GM18907 (cell line): ENCODE data around the gene OR13H1.
"Not testable (repeated sequence)": the region's sequence is repeated elsewhere in the genome, so short reads cannot be mapped to it uniquely, and the experiment has no call there.

ENCODE experiments used
- ATAC-seq: cut with Tn5 transposase; IDR thresholded peaks from one replicate; pipeline ENCODE4 v1.9.1; 2021; ENCODE audit warnings: mild to moderate bottlenecking, moderate library complexity; ENCODE audit not compliant: unreplicated experiment

OR13H1 gene, protein sequence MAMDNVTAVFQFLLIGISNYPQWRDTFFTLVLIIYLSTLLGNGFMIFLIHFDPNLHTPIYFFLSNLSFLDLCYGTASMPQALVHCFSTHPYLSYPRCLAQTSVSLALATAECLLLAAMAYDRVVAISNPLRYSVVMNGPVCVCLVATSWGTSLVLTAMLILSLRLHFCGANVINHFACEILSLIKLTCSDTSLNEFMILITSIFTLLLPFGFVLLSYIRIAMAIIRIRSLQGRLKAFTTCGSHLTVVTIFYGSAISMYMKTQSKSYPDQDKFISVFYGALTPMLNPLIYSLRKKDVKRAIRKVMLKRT

DNA sequence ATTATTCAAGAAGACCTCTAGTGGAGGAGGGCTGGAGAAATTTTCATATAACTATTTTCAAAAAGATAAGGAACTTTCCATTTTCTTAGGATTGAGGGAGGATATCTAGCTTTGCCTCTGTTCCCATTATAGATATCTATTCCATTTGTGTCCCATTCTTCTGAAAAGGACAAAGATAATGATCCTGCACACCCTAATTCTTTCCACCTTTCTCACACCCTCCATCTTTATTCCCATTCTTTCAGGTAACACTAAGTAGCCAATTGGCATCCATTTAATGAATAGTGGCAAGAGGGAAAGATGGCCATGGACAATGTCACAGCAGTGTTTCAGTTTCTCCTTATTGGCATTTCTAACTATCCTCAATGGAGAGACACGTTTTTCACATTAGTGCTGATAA lies at the start of gene OR13H1:
Gene OR13H1 (plus strand): TSS at position 301 of the 400 bp plus-strand sequence. CDS start 0 bp downstream, at position 301.
- ATAC-seq: no peak

DNA sequence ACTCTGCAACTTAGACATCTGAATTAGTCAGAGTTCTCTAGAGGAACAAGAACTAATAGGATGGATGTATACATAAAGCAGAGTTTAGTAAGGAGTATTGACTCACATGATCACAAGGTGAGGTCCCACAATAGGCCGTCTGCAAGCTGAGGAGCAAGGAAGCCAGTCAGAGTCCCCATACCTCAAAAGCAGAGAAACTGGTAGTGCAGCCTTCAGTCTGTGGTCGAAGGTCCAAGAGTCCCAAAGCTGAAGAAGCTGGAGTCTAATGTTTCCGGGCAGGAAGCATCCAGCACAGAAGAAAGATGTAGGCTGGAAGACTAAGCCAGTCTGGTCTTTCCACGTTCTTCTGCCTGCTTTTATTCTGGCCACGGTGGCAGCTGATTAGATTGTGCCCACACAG lies 42.3 kb upstream of the OR13H1 start:
- ATAC-seq: not testable (repeated sequence)

DNA sequence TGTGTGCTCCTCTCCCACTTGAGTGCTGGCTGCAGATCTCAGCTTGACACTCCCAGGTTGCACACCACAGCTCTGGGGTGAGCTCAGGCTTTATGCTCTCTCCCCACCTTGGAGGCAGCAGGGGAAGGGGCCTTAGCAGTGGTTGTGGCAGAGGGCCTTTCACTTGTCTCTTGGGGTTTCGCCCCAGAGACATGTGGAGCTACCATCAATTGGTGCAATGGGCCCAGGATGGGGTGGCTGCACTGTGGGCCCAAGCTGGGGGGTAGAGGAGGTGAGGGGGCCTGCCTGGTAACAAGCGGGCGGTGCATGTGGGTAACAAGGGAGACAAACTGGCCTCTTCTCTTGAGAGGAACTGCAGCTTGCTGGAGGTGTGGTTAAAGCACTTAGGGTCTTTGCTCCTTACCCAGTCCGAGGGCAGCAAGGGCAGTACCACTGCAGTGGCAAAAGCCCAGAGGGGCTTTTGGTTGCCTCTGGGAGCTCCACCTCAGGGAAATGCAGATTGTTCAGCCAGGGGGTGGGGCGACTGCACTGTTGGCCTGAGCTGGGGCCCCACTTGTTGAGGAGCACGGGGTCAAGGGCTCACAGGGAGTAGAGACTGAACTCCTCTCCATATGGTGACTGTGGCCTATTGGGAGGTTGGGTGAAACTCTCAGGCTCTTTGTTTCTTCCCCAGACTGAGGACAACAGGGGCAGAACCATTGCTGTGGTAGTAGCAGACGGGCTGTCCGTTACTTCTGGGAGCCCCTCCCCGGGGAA lies 30.5 kb upstream of the OR13H1 start:
- ATAC-seq: no peak

DNA sequence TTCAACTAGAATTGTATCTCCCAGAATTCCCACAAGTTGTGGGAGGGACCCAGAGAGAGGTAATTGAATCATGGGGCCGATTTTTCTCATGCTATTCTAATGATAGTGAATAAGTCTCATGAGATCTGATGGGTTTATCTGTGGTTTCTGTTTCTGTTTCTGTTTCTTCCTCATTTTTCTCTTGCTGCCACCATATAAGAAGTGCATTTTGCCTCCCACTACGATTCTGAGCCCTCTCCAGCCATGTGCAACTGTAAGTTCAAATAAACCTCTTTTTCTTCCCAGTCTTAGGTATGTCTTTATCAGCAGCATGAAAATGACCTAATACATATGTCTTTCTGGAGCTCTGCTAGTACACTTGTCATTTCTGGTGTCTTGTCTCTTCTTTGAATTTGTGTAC lies 22.1 kb upstream of the OR13H1 start:
- ATAC-seq: no peak

DNA sequence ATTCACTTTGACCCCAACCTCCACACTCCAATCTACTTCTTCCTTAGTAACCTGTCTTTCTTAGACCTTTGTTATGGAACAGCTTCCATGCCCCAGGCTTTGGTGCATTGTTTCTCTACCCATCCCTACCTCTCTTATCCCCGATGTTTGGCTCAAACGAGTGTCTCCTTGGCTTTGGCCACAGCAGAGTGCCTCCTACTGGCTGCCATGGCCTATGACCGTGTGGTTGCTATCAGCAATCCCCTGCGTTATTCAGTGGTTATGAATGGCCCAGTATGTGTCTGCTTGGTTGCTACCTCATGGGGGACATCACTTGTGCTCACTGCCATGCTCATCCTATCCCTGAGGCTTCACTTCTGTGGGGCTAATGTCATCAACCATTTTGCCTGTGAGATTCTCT lies 344 bp downstream of the OR13H1 start:
- no peak for ATAC-seq

DNA sequence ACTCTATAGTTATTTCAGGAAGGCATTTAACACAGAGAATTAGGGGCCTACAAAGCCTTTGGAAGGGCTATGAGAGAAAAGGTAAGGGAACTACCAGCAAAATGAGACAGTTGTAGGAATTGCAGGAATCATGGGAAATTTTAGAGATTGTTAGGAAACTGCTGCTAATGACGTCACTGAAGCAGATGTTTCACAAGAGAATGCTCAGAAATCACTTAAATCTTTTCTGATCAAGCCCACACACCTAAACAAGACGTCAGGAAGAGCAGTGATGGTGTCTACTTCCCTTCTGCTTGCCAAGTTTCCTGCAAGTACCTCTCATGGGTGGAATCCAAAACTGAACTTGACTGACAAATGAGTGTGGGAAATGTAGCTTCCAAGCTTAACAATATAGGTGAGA lies 5.1 kb downstream of the OR13H1 start:
- ATAC-seq: no peak

DNA sequence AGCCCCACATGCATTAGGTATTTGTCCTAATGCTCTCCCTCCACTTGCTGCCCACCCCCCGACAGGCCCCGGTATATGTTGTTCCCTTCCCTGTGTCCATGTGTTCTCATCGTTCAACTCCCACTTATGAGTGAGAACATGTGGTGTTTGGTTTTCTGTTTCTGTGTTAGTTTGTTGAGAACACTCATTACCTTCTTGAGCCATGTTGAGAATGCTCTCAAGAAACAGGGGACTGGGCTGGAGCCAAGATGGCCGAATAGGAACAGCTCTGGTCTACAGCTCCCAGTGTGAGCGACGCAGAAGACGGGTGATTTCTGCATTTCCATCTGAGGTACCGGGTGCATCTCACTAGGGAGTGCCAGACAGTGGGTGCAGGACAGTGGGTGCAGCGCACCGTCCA lies 8.6 kb downstream of the OR13H1 start:
- ATAC-seq: not testable (repeated sequence)

DNA sequence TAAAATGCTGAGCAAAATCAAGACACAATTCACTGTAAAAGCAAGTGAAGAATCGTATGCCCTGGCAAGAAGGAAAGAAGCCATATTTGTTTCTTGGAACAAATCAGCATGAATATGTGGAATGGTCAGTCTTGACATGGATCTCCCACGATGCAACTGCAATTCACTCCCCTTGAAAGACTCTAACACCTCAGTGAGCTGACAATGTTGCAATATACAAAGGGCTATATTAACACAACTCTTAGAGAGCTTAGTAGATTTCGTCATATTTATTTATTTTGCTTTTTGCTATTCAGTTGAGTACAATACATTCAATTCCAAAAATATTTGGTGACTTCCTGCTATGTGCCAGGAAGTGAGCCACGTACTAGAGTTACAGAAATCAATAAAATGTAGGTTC lies 14.7 kb downstream of the OR13H1 start:
- ATAC-seq: no peak

DNA sequence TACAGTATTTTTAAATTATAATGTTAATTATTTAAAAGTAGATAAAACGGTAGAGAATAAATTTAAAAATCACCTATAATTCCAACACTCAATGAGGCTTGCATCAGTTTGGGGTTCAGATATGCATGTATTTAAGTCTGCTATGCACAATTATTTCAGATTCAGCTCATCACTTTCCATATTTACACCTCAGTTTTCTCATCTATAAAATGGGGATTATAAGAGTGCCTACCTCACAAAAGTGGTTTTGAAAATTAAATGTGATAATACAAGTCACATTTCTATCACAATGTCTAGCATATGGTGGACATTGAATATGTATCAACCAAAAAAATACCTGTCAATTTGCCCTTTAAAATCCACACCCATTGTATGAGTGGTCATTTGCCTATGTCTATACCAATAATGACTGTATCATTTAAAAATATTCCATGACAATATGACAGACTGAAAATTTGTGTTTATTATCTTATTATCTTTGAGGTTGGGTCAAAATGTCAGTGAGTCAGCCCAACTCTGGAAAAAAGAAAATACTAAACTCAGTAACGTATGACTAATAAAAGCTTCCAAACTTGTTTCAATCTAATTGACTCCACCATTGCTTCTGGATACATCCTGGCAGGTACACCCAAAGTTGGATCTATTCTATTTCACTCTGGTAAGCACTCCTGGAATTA lies 20.8 kb downstream of the OR13H1 start:
- no peak for ATAC-seq

DNA sequence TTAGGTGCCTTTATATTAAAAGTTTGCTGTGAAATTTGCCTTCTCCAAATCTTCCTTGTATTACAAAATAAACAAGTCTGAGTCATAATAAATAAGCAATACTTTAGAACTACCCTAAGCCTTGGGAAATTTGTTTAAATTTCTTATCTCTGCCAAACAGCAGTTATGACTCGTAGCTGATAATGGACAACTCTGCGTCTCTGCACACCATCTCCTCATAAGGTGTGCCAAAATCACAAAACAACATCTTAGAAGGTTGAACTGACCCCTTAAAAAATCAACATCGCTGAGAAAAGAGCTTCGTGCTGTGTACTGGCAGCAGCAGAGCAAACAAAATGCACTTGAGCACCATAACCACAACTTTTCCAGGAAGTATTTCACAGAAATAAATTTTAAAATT lies 22.0 kb downstream of the OR13H1 start:
- no peak for ATAC-seq

DNA sequence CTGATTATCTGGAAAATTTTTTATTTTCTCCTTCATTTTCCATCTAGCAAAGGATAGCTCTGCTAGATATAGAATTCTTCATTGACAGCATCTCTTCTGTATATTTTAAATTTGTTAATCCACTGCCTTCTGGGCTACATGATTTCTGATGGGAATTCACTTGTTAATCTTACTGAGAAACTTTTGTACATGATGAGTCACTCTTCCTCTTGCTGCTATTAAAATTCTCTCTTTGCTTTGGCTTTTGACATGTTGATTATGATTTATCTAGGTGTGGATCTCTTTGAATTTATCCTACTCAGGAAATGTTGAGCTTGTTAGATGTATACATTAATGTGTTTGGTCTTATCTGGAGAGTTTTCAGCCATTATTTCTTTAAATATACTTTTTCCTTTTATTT lies 27.5 kb downstream of the OR13H1 start:
- ATAC-seq: no peak

DNA sequence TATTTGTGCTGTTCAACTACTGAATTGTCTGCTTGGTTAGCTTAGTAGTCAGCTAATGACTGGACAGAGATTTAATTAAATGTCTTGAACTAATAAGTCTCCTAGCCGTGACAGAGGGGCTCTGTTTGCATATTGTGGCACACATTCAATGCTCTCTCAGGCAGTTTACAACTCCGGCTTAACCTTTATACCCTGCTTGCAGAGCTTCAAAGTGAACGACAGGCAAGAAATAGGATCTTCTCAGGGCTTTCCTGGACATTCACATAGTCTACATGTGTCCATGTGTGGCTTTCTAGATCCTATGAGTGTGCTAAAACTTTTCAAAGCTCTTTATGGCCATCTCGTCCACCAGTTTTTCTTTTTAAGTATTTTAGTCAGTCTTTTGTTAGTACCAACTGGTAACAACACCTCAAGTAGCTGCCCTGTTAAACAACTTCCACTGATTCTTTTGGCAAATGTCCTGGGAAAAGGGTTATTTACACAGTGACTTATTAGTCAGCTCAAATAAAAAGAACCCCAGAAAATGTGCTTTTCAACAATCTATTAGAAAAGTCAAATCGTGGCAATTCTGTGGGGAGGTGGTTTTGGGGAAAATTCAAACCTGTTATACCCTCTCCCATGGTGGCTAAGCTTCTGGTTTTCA lies 28.6 kb downstream of the OR13H1 start:
- no peak for ATAC-seq

DNA sequence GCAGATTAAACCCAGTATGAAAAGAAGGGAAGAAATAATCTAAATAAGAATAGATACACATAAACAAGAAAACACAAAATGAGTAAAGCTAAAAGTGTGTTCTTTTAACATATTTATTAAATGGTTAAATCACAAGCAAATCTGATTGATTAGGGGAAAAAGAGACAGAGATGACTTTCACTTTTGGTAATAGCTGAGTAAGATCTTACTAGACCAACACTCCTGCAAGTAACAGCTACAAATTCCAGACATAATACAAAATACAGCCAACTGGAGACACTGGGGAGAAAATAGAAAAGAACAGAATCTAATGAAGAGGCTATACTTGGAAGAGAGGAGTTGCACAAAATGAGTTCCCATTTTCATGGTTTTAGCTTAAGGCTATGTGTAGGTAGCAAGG lies 33.5 kb downstream of the OR13H1 start:
- no peak for ATAC-seq

DNA sequence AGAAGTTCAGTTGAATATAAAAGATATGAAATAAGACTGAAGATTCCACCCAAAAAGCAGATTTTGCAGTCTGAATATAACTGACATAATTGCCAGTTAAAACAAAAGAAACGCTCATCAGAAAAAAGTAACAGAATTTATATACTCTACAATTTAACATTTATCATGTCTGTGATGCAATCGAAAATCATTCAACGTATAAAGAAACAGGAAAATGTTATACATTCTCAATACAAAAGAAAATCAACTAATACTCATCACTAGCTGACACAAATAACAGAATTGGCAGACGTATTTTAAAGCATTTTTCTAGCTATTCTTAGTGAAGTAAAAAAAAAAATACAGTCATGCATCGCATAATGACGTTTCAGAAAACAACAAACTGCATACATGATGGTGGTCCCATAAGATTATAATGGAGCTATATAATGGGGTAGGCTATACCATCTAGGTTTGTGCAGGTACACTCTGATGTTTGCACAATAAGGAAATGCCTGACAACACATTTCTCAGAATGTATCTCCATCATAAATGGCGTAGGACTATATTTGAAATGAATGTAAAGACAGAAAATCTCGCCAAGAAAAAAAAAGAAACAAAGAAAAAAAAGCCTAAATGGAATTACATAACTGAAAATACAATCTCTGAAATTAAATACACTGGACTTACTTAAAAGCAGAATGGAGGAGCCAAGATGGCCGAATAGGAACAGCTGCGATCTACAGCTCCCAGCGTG lies 34.3 kb downstream of the OR13H1 start:
- ATAC-seq: no peak

DNA sequence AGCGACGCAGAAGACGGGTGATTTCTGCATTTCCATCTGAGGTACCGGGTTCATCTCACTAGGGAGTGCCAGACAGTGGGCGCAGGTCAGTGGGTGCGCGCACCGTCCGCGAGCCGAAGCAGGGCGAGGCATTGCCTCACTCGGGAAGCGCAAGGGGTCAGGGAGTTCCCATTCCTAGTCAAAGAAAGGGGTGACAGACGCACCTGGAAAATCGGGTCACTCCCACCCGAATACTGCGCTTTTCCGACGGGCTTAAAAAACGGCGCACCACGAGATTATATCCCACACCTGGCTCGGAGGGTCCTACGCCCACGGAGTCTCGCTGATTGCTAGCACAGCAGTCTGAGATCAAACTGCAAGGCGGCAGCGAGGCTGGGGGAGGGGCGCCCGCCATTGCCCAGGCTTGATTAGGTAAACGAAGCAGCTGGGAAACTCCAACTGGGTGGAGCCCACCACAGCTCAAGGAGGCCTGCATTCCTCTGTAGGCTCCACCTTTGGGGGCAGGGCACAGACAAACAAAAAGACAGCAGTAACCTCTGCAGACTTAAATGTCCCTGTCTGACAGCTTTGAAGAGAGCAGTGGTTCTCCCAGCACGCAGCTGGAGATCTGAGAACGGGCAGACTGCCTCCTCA lies 35.0 kb downstream of the OR13H1 start:
- not testable (repeated sequence) for ATAC-seq

DNA sequence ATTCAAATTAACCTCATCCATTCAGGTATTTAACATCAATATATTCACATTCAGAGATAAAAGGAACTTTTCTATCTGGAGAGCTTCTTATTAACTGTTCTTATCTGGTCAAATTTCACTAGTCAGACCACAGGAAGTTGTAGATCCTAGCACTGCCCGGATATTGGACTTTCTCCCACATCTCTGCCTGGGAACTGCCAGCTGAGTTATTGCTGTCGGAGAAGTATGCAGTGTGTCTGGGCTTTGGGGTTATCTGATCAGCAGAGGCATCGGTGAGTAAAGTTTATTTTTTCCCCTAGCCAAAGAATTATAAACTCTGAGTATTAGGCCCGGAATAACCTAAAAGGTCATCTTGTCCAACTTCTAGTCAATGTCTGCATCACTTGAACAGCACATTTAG lies 45.1 kb downstream of the OR13H1 start:
- ATAC-seq: no peak
